NCI-H69 (cell line): ENCODE measurements around the gene UGT8.
"Not testable (repeated sequence)": the region's sequence is repeated elsewhere in the genome, so short reads cannot be mapped to it uniquely, and the experiment has no call there.

Source experiments
- DNase-seq: peaks from one replicate; lab custom pipeline; 2025; lab: John Stamatoyannopoulos, UW

Gene UGT8, protein sequence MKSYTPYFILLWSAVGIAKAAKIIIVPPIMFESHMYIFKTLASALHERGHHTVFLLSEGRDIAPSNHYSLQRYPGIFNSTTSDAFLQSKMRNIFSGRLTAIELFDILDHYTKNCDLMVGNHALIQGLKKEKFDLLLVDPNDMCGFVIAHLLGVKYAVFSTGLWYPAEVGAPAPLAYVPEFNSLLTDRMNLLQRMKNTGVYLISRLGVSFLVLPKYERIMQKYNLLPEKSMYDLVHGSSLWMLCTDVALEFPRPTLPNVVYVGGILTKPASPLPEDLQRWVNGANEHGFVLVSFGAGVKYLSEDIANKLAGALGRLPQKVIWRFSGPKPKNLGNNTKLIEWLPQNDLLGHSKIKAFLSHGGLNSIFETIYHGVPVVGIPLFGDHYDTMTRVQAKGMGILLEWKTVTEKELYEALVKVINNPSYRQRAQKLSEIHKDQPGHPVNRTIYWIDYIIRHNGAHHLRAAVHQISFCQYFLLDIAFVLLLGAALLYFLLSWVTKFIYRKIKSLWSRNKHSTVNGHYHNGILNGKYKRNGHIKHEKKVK

DNA sequence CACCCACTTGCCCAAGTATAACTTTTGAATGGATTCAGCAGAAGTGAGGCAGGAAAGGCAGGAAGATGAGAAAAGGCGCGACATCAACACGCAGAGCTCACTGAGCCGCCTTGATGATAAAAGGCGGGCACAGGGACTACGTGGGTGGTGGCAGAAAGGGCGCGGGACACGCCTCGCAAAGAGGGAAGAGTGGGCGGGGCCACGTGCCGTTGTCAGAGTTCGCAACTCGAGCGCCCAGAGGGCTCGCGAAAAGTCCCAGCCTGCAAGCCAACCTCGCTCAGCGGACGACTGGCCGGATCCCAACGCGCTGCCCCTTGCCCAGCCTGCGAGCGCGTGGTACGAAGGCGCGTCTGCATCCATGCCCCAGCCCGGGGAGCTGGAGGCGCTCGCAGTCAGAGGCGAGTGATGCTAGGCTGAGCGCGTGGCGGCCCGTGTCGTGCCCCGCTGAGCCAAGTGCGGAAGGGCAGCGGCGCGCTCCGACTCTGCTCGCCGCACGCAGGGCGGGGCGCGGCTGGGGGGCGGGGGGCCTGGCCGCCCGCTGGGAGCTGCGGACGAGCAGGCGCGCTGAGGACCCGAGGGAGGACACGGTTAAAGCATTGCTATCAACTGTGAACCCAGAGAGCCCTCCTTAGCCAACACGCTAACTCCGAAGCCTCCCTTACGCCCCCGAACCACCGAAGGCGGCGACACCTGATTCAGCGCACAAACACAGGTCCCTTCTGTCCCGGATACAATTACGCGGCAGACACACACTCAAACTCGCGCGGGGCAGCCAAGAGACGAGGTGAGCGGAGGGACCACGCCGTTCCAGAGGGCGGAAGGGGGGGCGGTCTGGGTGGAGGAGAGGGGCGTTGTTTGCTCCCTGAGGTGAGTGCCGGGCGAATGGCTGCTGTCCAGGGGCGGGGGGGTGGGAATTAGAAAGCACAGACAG is at the start of gene UGT8:
TSS of gene UGT8 (plus strand) at position 617 of the 931 bp plus-strand sequence. CDS start 24,074 bp downstream, outside the sequence.
- DNase-seq = peak; percentile 93

GRCh38 chr4:114549638-114550037 is 49.0 kb upstream of the UGT8 start:
- no peak for DNase-seq

DNA sequence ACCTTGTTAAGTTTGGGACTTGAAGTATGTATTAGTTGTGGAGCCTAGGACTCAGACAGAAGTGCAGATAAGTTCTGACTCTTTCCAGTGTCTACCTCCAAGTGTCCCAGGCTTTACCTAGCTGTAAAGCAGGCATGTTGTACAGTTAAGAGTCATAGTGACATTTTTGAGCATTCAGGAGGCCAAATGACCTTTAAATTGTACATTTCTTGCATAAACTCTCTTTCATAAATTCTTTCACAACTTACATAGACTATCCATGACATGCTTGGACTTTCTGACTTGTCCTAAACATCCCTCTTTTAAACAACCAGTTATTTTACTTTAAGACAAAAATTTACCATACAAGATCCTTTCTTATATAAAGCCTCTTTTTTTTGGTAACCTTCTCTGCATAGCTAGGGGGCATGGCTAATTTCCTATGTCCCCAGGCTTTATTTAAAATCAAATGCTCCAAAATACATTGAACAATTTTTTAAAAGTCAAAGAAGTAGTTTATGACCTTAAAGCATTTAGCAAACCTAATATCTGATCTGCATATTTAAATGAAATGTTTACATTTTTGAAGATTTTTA is 40.1 kb upstream of the UGT8 start:
- DNase-seq = peak; percentile 25

DNA sequence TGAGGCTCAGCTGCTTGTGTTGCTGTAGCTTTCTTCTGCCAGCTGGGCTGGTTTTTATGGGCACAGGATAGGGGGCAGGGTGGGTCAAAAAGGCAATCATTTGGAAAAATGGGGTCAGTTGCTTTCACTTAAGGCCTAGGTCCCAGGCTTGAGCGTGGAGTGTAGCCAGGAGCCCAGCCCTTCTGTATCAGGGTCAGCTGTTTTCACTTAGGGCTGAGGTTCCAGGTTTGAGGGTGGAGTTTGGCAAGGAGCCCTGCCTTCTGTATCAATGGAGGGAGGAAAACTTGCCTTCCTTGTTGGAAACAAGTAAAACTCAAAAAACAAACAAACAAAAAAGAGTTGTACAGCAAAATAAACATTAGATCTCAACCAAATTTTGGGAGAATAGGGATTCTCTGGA is 37.0 kb upstream of the UGT8 start:
- DNase-seq = no peak

GRCh38 chr4:114562176-114562904 is 36.3 kb upstream of the UGT8 start:
- no peak for DNase-seq

DNA sequence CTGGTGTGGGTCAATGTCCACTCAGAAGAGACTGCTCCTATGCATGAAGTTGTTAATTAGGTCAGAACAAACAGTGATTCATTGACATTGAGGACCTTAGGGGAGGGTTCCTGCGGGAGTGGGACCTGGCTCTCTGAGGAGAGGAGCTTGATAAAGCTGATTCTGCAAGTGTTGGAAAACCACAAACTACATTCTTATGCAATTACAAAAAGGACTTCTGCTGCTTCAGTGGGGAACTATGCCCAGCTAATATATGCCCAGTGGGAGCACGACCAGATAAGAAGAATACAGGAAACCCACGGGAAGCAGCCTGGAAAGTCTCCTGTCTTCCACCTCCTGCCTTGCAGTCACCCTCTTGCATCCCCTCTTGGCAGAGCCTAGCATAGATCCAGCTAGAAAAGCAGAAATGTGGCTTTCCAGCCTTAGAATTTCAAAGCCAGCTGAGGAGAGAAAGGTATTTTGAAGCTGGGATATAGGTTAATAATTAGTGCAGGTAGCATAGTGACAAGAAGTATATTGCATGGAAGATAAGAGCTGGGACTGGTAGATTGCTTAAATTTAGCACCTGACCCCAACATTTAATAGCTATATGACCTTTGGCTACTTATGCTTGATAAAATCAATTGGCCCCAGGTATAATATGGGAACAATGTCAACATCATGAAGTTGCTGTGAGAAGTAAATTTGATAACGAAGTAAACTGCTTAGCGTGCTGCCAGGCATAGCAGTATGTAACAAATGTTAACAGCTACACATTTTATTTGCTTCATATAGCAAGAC is 34.9 kb upstream of the UGT8 start:
- no peak for DNase-seq

- DNase-seq = no peak
These were observed 21.2 kb upstream of the UGT8 start for GRCh38 chr4:114577386-114577785.

DNA sequence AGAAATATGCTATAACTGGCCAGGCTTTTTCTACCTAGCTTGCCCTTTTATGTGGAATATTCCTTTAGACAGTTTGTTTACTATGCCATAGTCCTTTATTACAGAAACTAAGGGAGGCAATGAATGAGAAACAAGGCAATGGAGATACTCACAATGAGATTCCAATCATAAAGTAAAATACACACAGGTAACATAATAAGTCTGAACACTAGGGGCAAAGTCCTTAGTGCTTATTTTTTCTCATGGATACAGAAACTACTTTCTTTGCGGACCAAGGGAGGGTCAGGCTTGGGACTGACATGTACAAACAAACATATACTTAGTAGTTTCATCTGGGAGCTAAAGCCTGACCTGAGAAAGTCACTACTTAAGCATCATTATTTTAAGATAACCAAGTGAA is 16.0 kb upstream of the UGT8 start:
- DNase-seq = no peak

GRCh38 chr4:114588305-114588704 is 10.3 kb upstream of the UGT8 start:
- DNase-seq = no peak

GRCh38 chr4:114590360-114590759 is 8.2 kb upstream of the UGT8 start:
- not testable (repeated sequence) for DNase-seq

GRCh38 chr4:114593526-114593925 is 5.1 kb upstream of the UGT8 start:
- DNase-seq = no peak

DNA sequence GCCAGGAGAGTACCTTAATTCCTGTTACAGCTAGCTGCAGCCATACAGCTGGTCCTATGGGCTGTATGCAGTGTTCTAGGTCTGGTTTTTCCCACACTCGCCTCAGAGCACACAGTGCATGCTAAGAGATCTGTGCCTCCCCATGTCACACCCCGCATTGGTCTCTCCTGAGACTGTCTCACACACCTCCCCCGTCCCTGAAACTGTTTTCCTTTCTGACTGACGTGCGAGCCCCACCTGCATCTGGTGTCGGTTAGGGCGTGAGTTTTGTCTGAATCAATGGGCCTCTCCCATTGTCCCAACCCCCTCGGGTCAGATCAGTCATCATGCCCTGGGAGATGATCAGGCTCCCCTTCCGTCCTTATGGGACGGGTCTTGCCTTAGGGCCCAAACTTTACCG is 3.4 kb upstream of the UGT8 start:
- DNase-seq = no peak

DNA sequence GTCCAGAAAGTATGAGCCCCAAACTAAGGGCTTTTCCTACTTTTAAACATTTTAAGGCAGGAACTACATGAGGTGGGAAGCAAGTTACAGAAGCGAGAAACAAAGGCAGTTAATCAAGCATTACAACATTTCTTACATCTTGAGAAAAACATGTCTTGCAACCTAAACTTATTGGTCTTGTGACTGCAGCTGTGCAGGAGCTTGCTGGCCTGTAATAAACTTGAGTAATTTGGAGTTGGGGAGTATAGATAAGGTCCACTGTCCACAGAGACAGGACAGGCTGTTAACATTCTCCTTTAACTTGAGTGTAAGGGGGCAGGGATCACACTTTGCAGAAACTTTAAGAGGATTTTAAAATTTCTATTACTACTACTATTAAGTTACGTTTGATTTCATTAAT is 2.7 kb upstream of the UGT8 start:
- no peak for DNase-seq

- DNase-seq = peak; percentile 30
These were observed 1.0 kb upstream of the UGT8 start for GRCh38 chr4:114597410-114598115.

- DNase-seq = peak; percentile 80
These were observed 760 bp downstream of the UGT8 start for GRCh38 chr4:114599231-114599902.

DNA sequence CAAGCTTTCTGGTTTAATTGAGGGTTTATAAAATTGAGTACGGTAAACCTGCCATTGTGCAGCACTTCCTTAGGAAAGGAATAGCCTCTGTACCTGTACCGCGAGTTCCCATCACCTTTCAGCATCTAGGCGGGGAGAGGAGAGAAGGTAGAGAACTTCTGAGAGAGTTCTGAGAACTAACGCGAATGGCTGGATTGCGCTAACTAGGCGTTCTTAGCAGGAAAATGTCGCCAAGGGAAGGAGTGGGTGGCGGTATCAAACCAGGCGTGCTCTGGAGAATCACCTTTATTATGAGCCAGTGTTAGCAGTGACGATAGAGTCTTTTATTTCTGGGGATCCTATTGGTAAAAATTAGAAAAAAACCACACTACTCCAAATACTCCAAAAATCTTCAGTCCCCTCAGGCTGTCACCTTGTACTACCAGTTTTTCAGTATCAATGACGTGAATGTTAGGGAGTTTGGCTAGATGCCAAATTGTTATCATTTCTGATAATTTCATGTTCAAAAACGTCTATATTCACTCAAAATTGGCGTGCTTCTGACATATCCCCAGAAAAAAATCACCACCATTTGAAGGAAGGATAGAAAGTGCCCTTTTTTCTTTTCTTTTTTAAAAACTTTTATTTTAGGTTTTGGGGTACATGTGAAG is 1.4 kb downstream of the UGT8 start:
- peak; percentile 78 for DNase-seq

DNA sequence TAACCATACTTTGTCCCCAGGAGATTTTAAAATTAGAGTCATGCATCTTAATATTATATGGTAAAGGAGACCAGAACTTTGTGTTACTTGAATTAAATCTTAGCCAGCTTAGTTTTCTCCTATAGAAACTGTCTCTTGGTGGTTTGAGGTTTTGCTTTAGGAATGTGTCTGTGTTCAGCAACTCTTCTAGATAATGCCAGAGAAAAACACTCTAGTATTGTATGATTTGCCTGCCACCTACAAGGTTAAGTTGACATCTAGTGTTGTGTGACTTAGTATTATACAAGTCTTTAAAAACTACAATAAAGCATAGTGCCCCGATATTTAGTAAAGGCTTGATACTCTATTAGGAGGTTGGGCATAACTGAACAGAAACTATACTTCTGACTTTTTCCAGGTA is 2.1 kb downstream of the UGT8 start:
- DNase-seq = peak; percentile 21

DNA sequence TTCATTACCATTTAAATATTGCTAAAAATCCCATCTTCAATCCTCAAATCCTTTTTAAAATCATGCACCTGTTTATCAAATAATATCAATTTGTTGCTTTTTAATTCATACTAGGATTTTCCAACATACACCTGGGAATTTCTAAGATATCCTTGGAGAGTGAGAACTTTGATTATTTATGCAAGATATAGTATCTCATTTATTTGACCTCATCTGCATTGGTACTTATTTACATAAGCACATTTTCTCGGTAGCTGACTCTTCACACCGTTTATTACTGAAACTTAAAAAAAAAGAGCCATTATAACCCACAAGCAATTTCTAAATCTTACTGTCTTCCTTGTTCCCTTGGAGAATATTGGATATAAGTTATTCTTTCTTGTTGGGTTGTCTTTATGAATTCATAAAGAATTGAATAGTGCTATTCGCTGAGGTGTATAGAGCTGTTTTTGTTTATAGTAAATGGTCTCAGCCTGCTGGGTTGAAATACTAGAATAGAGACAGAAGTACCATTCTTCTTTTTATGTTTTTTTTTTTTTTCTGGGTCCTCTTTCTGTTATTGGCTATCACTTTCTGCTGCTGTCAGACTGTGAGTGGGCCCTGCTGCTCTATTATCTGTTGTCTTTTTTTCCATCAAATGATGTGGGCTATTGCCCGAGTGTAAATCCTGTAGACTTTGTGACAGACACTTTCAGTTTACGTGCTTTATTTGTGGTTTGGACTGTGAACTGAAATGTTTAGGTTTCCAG is 2.9 kb downstream of the UGT8 start:
- DNase-seq = peak; percentile 57
